ENCODE results near the gene ATG9B.

GRCh38 chr7:151010037-151010306 is 14.3 kb downstream of the ATG9B start:
- TF ChIP-seq POLR2A (IDR thresholded peaks at IDR 0.05) (no peak), CTCF (IDR thresholded peaks at IDR 0.05) (no peak)

Data from uterus (tissue), 2 donors.